Measurements from ENCODE around the gene TMEM11.

The TMEM11 gene

GRCh38 chr17:21214015-21214776, at the start of gene TMEM11:
Gene TMEM11, minus strand, starts transcription at chr17:21214161. Its CDS starts 9 bp downstream, at chr17:21214152.
- peak; percentile 91 for DNase-seq (ENCODE audit: low read depth)

GRCh38 chr17:21263376-21263775, 49.4 kb upstream of the TMEM11 start:
- DNase-seq (ENCODE audit: low read depth): no peak

- DNase-seq (ENCODE audit: low read depth): no peak
Measured at GRCh38 chr17:21262259-21262993, 48.5 kb upstream of the TMEM11 start.

GRCh38 chr17:21258593-21258992, 44.6 kb upstream of the TMEM11 start:
- DNase-seq (ENCODE audit: low read depth): no peak

- DNase-seq (ENCODE audit: low read depth): no peak
Measured at GRCh38 chr17:21253646-21254441, 39.9 kb upstream of the TMEM11 start.

GRCh38 chr17:21252796-21253645, 39.1 kb upstream of the TMEM11 start, which contains the start of gene NATD1:
Gene NATD1, minus strand, starts transcription at chr17:21253410. Its CDS starts 146 bp downstream, at chr17:21253264.
- DNase-seq (ENCODE audit: low read depth): peak; percentile 70

- no peak for DNase-seq (ENCODE audit: low read depth)
Measured at GRCh38 chr17:21252289-21252795, 38.4 kb upstream of the TMEM11 start.

GRCh38 chr17:21251337-21252010, 37.5 kb upstream of the TMEM11 start:
- DNase-seq (ENCODE audit: low read depth): no peak

- DNase-seq (ENCODE audit: low read depth): no peak
Measured at GRCh38 chr17:21250854-21251253, 36.9 kb upstream of the TMEM11 start.

GRCh38 chr17:21249920-21250703, 36.2 kb upstream of the TMEM11 start:
- DNase-seq (ENCODE audit: low read depth): no peak

- DNase-seq (ENCODE audit: low read depth): no peak
Measured at GRCh38 chr17:21249086-21249795, 35.3 kb upstream of the TMEM11 start.

- no peak for DNase-seq (ENCODE audit: low read depth)
Measured at GRCh38 chr17:21248500-21248899, 34.5 kb upstream of the TMEM11 start.

GRCh38 chr17:21247552-21248258, 33.7 kb upstream of the TMEM11 start:
- no peak for DNase-seq (ENCODE audit: low read depth)

GRCh38 chr17:21246698-21247097, 32.7 kb upstream of the TMEM11 start:
- DNase-seq (ENCODE audit: low read depth): no peak

GRCh38 chr17:21245639-21246084, 31.7 kb upstream of the TMEM11 start:
- DNase-seq (ENCODE audit: low read depth): no peak

GRCh38 chr17:21243516-21244303, 29.7 kb upstream of the TMEM11 start:
- no peak for DNase-seq (ENCODE audit: low read depth)

- no peak for DNase-seq (ENCODE audit: low read depth)
Measured at GRCh38 chr17:21242780-21243515, 29.0 kb upstream of the TMEM11 start.
